ENCODE results near the gene RMDN3. TPM values are rescaled to one million over a fixed set of nuclear protein-coding genes. Genes with fewer than 3 reads are reported as not detected.

Gene RMDN3
- total and polyA plus RNA-seq, 2 of the 13 experiments (the other 11 are each of a cell fraction or from before 2014, with no cell fraction given): 16.8 to 19.5 TPM

DNA sequence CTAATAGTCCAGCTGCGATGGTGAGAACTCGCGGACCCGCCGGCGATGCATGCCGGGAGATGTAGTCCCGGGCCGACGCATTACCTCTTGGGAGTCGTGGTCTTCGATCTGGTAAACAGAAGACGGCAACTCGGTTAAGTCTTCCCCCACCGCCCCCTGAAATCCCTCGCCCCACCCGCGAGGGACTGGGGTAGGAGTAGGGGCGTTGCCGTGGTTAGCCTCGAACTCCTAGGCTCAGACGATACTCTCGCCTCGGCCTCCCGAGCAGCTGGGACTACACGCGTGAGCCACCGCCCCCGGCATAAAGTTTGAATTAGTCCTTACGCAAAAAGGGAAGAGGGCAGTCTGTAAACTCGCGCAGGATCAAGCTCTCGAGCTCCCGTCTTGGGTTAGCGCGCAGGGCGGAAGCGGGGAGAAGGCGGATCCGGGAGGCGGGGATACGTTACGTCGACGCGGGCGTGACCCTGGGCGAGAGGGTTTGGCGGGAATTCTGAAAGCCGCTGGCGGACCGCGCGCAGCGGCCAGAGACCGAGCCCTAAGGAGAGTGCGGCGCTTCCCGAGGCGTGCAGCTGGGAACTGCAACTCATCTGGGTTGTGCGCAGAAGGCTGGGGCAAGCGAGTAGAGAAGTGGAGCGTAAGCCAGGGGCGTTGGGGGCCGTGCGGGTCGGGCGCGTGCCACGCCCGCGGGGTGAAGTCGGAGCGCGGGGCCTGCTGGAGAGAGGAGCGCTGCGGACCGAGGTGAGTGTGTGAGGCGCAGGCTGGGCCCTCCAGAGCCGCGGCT lies 60.2 kb downstream of the RMDN3 start, which contains the start of gene RAD51 (continued):
- TF ChIP-seq ZNF331 (CRISPR knock-in tag; IDR thresholded peaks at IDR 0.05) (peak; percentile 18; the same call in 1 of the 2 replicates), POGZ (CRISPR knock-in tag; IDR thresholded peaks at IDR 0.05) (peak; percentile 36), KAT2B (IDR thresholded peaks at IDR 0.05; ENCODE audit: borderline replicate concordance, low read depth, low read length) (no peak), FOXK1 (CRISPR knock-in tag; IDR thresholded peaks at IDR 0.05; ENCODE audit: borderline replicate concordance, low read depth) (peak; percentile 67), RORA (CRISPR knock-in tag; IDR thresholded peaks at IDR 0.05) (no peak), KDM5B (CRISPR knock-in tag; IDR thresholded peaks at IDR 0.05; ENCODE audit: borderline replicate concordance) (peak; percentile 76), ZNF382 (CRISPR knock-in tag; IDR thresholded peaks at IDR 0.05; ENCODE audit: borderline replicate concordance) (no peak), RXRA (CRISPR knock-in tag; IDR thresholded peaks at IDR 0.05) (peak; percentile 59)
- TF ChIP-seq, protein P1, sequence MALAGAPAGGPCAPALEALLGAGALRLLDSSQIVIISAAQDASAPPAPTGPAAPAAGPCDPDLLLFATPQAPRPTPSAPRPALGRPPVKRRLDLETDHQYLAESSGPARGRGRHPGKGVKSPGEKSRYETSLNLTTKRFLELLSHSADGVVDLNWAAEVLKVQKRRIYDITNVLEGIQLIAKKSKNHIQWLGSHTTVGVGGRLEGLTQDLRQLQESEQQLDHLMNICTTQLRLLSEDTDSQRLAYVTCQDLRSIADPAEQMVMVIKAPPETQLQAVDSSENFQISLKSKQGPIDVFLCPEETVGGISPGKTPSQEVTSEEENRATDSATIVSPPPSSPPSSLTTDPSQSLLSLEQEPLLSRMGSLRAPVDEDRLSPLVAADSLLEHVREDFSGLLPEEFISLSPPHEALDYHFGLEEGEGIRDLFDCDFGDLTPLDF (CRISPR knock-in tag; IDR thresholded peaks at IDR 0.05): peak; percentile 96
- TF ChIP-seq, protein P2, sequence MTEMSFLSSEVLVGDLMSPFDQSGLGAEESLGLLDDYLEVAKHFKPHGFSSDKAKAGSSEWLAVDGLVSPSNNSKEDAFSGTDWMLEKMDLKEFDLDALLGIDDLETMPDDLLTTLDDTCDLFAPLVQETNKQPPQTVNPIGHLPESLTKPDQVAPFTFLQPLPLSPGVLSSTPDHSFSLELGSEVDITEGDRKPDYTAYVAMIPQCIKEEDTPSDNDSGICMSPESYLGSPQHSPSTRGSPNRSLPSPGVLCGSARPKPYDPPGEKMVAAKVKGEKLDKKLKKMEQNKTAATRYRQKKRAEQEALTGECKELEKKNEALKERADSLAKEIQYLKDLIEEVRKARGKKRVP (CRISPR knock-in tag; IDR thresholded peaks at IDR 0.05): no peak
- TF ChIP-seq, protein P3, sequence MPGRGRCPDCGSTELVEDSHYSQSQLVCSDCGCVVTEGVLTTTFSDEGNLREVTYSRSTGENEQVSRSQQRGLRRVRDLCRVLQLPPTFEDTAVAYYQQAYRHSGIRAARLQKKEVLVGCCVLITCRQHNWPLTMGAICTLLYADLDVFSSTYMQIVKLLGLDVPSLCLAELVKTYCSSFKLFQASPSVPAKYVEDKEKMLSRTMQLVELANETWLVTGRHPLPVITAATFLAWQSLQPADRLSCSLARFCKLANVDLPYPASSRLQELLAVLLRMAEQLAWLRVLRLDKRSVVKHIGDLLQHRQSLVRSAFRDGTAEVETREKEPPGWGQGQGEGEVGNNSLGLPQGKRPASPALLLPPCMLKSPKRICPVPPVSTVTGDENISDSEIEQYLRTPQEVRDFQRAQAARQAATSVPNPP (CRISPR knock-in tag; IDR thresholded peaks at IDR 0.05): peak; percentile 84
- TF ChIP-seq, protein P4, sequence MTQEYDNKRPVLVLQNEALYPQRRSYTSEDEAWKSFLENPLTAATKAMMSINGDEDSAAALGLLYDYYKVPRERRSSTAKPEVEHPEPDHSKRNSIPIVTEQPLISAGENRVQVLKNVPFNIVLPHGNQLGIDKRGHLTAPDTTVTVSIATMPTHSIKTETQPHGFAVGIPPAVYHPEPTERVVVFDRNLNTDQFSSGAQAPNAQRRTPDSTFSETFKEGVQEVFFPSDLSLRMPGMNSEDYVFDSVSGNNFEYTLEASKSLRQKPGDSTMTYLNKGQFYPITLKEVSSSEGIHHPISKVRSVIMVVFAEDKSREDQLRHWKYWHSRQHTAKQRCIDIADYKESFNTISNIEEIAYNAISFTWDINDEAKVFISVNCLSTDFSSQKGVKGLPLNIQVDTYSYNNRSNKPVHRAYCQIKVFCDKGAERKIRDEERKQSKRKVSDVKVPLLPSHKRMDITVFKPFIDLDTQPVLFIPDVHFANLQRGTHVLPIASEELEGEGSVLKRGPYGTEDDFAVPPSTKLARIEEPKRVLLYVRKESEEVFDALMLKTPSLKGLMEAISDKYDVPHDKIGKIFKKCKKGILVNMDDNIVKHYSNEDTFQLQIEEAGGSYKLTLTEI (CRISPR knock-in tag; conservative IDR thresholded peaks at IDR 0.05): no peak
- TF ChIP-seq, protein P5, sequence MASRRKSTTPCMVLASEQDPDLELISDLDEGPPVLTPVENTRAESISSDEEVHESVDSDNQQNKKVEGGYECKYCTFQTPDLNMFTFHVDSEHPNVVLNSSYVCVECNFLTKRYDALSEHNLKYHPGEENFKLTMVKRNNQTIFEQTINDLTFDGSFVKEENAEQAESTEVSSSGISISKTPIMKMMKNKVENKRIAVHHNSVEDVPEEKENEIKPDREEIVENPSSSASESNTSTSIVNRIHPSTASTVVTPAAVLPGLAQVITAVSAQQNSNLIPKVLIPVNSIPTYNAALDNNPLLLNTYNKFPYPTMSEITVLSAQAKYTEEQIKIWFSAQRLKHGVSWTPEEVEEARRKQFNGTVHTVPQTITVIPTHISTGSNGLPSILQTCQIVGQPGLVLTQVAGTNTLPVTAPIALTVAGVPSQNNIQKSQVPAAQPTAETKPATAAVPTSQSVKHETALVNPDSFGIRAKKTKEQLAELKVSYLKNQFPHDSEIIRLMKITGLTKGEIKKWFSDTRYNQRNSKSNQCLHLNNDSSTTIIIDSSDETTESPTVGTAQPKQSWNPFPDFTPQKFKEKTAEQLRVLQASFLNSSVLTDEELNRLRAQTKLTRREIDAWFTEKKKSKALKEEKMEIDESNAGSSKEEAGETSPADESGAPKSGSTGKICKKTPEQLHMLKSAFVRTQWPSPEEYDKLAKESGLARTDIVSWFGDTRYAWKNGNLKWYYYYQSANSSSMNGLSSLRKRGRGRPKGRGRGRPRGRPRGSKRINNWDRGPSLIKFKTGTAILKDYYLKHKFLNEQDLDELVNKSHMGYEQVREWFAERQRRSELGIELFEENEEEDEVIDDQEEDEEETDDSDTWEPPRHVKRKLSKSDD (CRISPR knock-in tag; IDR thresholded peaks at IDR 0.05; ENCODE audit: low read depth): 0 out of 2 replicates have a peak, but pooled peaks have one; percentile 17
- TF ChIP-seq, protein P6, sequence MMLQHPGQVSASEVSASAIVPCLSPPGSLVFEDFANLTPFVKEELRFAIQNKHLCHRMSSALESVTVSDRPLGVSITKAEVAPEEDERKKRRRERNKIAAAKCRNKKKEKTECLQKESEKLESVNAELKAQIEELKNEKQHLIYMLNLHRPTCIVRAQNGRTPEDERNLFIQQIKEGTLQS (CRISPR knock-in tag; IDR thresholded peaks at IDR 0.05): no peak

Data from HepG2 (cell line).